Measurements from ENCODE around the gene IMMT. TPM values are rescaled to one million over a fixed set of nuclear protein-coding genes. Genes with fewer than 3 reads are reported as not detected.

The IMMT gene
- total and polyA plus RNA-seq, 2 of the 8 experiments (the other 6 are each of a cell fraction or from before 2014, with no cell fraction given) = 37.7 to 103 TPM

DNA sequence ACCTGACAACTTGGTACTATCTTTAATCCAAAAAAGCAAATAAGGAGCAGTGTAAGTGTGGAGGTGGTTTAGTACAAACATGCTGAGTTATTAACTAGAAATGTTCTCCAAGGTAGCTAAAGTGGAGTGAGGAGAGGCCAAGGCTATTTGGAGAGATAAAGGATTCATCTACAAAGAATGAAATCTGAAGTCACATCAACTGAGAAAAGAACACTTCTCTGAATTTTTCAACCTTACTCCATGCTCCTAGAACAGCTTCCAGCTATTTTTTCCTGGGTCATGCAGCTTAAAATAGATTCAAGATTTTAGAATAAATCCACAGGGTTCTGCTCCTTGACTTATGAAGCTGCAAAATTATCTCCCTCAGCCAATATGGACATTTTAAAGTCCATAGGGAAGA is 18.7 kb downstream of the IMMT start (continued):
- TF ChIP-seq, protein P1, sequence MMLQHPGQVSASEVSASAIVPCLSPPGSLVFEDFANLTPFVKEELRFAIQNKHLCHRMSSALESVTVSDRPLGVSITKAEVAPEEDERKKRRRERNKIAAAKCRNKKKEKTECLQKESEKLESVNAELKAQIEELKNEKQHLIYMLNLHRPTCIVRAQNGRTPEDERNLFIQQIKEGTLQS (IDR thresholded peaks at IDR 0.05; ENCODE audit: insufficient read depth, low read depth, low read length) = no peak
- no peak for TF ChIP-seq FOSL1 (IDR thresholded peaks at IDR 0.05; ENCODE audit: insufficient read depth, low read depth, low read length)
- no peak for TF ChIP-seq KDM5A (IDR thresholded peaks at IDR 0.05; ENCODE audit: low read length)

Data from H1 (cell line).